Keratinocyte (primary cell): Measurements from ENCODE around the gene RIC3. TPM values are rescaled to one million over a fixed set of nuclear protein-coding genes. Genes with fewer than 3 reads are reported as not detected.

Experiments used
- DNase-seq: peaks from one replicate; pipeline ENCODE4 v3.0.0-alpha.2; 2011; ENCODE audit warnings: low read depth, missing footprints, low spot score
- FAIRE-seq: peaks from 2 replicates; lab custom pipeline; 2011; peaks lifted over from hg19 to GRCh38; lab: Jason Lieb, UNC
- H2AFZ ChIP-seq: 2 replicates; pipeline ENCODE4 v1.6.0; 2012; ENCODE audit warnings: low read length, control low read depth, inconsistent platforms; ENCODE audit not compliant: control insufficient read depth
- H3K27ac ChIP-seq: 2 replicates; pipeline ENCODE4 v1.5.1; 2011; ENCODE audit warnings: low read length; ENCODE audit not compliant: control insufficient read depth, insufficient read depth
- H3K27me3 ChIP-seq: 3 replicates; pipeline ENCODE4 v1.6.0; 2011; ENCODE audit warnings: low read length; ENCODE audit not compliant: control insufficient read depth, insufficient read depth; ENCODE audit errors: extremely low read depth
- H3K36me3 ChIP-seq, 2 experiments: 2 replicates in 1 of 2; 3 replicates in 1 of 2; pipeline ENCODE4 v1.5.1; 2011; ENCODE audit warnings: low read length in 2 of 2, mild to moderate bottlenecking in 1 of 2; ENCODE audit not compliant: control insufficient read depth in 2 of 2, insufficient read depth in 2 of 2; ENCODE audit errors: extremely low read depth in 1 of 2
- H3K4me1 ChIP-seq: 3 replicates; pipeline ENCODE4 v1.5.1; 2011; ENCODE audit warnings: low read length; ENCODE audit not compliant: control insufficient read depth, insufficient read depth; ENCODE audit errors: extremely low read depth
- H3K4me2 ChIP-seq: 3 replicates; pipeline ENCODE4 v1.6.0; 2011; ENCODE audit warnings: low read depth, low read length; ENCODE audit not compliant: control insufficient read depth, insufficient read depth; ENCODE audit errors: extremely low read depth
- H3K4me3 ChIP-seq, 3 experiments: fragments of 200-600 bp in 1 of 3; sonication (generic) in 1 of 3; 2 replicates in 2 of 3; 3 replicates in 1 of 3; pipeline ENCODE4 v1.5.1; 2011 to 2016; ENCODE audit warnings: low read length in 3 of 3, mild to moderate bottlenecking in 3 of 3, control low read depth in 2 of 3, inconsistent platforms in 1 of 3, low read depth in 1 of 3, mixed read lengths in 1 of 3, mixed run types in 1 of 3, moderate library complexity in 1 of 3; ENCODE audit not compliant: control insufficient read depth in 2 of 3, insufficient read depth in 2 of 3; ENCODE audit errors: extremely low read depth in 1 of 3
- H3K79me2 ChIP-seq: 2 replicates; pipeline ENCODE4 v1.6.0; 2012; ENCODE audit warnings: low read length; ENCODE audit not compliant: control insufficient read depth, insufficient read depth
- H3K9ac ChIP-seq: 3 replicates; pipeline ENCODE4 v1.6.0; 2011; ENCODE audit warnings: low read length; ENCODE audit not compliant: control insufficient read depth, insufficient read depth; ENCODE audit errors: extremely low read depth
- H3K9me1 ChIP-seq: 3 replicates; pipeline ENCODE4 v1.6.0; 2011; ENCODE audit warnings: low read length; ENCODE audit not compliant: control insufficient read depth, insufficient read depth; ENCODE audit errors: extremely low read depth
- H3K9me3 ChIP-seq: 2 replicates; pipeline ENCODE4 v1.5.1; 2012; ENCODE audit warnings: low read depth, low read length; ENCODE audit not compliant: control insufficient read depth
- H4K20me1 ChIP-seq: 3 replicates; pipeline ENCODE4 v1.6.0; 2011; ENCODE audit warnings: low read length; ENCODE audit not compliant: control insufficient read depth, insufficient read depth; ENCODE audit errors: extremely low read depth
- EZH2 ChIP-seq: IDR thresholded peaks from one replicate; pipeline ENCODE4 v1.6.1; 2012; ENCODE audit warnings: inconsistent platforms, mild to moderate bottlenecking, low read length, moderate library complexity
- dilution Hi-C: fragments of 300-500 bp; cut with MboI; formaldehyde crosslinking; loops from one replicate; pipeline ENCODE4 v1.7.0; 2020; ENCODE audit warnings: low sequenced_read_pairs; ENCODE audit not compliant: extremely low pct_ligation_motif_present
- polyA plus RNA-seq, 5 experiments: library from polyadenylated mRNA; depleted of rRNA in 3 of 5; stranded (reverse) in 3 of 5; stranded (forward) in 1 of 5; unstranded in 1 of 5; fragments of >200 nt; gene quantifications; 1 replicate in 1 of 5; 2 replicates in 3 of 5; 3 replicates in 1 of 5; pipeline versions ENCODE4 v1.2.1 to v1.2.3, GENCODE V29; 2011 to 2012; ENCODE audit warnings: missing spikeins in 2 of 5, low read depth in 1 of 5, low replicate concordance in 1 of 5
- TF ChIP-seq, protein P1 (sequence below), 3 experiments: IDR thresholded peaks in 1 of 3; conservative IDR thresholded peaks in 1 of 3; optimal IDR thresholded peaks in 1 of 3; 2 replicates in 2 of 3; 3 replicates in 1 of 3; pipeline versions ENCODE3 to v1.5.1; 2011; ENCODE audit warnings: low read length in 3 of 3, mild to moderate bottlenecking in 3 of 3, moderate library complexity in 2 of 3, control low read depth in 1 of 3, inconsistent platforms in 1 of 3; ENCODE audit not compliant: insufficient read depth in 2 of 3; ENCODE audit errors: extremely low read depth in 1 of 3

The RIC3 gene
- polyA plus RNA-seq, 1 donor (not counting 4 experiments of a cell fraction or from before 2014, with no cell fraction given) = 2.5 TPM

DNA sequence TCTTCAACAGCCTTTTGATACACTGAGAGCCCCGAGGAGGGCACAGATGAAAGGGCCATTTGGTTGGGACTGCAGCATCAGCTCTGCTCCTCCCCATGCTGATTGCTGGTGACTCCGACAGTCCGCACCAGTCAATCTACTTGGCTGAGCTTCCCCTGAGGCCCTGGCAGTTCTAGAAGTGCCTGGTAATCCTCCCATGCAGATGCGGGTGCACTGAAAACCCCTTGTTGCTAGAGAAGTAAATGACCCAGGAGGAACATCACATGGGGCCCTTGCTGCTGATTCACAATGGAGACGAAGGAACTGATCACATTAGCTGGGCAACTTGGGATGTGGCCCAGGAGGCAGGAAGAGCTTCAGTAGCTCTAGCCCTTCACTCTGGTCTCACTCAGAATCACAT, 35.2 kb upstream of the RIC3 start:
- Histone ChIP-seq H3K36me3 (no peaks in the 10 kb centered on the region), H4K20me1 (no peaks in the 10 kb centered on the region), H3K27ac (no peak overlapping the region), H3K9me3 (no peaks in the 10 kb centered on the region), H3K4me2 (no peak overlapping the region), H3K9me1 (no peaks in the 10 kb centered on the region), H3K4me1 (no peaks in the 10 kb centered on the region), H3K4me3 (no peak overlapping the region), H2AFZ (no peak overlapping the region), H3K27me3 (peaks cover 4% of the 10 kb centered on the region), H3K79me2 (no peaks in the 10 kb centered on the region), H3K9ac (no peak overlapping the region)
- FAIRE-seq (no peak), DNase-seq (no peak)
- TF ChIP-seq EZH2 = no peak
- TF ChIP-seq, protein P1, sequence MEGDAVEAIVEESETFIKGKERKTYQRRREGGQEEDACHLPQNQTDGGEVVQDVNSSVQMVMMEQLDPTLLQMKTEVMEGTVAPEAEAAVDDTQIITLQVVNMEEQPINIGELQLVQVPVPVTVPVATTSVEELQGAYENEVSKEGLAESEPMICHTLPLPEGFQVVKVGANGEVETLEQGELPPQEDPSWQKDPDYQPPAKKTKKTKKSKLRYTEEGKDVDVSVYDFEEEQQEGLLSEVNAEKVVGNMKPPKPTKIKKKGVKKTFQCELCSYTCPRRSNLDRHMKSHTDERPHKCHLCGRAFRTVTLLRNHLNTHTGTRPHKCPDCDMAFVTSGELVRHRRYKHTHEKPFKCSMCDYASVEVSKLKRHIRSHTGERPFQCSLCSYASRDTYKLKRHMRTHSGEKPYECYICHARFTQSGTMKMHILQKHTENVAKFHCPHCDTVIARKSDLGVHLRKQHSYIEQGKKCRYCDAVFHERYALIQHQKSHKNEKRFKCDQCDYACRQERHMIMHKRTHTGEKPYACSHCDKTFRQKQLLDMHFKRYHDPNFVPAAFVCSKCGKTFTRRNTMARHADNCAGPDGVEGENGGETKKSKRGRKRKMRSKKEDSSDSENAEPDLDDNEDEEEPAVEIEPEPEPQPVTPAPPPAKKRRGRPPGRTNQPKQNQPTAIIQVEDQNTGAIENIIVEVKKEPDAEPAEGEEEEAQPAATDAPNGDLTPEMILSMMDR (optimal IDR thresholded peaks at IDR 0.05 in 1 of 3, IDR thresholded peaks at IDR 0.05 in 1 of 3, conservative IDR thresholded peaks at IDR 0.05 in 1 of 3; ENCODE audit: extremely low read depth in 1 of 3, insufficient read depth in 2 of 3, low read length in 3 of 3) = no peak
- dilution Hi-C loops = loop anchor here (25.0 kb wide), 1 partner anchor 358 kb away; no protein-coding TSS in a partner anchor

DNA sequence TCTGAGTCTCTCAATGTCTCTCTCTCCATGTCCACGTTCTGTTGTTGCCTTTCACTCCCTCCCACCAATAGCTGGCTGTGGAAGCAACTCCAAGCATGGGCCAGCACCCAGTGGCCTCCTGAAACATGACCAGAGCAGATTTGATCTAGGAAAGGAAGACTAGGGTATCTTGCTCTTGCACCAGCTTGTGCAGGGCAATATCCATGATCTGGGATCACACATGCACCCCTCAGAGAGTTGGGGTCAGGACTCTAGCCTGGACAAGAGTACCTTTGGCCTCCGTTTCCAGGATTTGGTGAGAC, 34.5 kb upstream of the RIC3 start:
- H3K4me3 ChIP-seq = no peak overlapping the region
- no peak for TF ChIP-seq EZH2
- TF ChIP-seq, protein P1 (optimal IDR thresholded peaks at IDR 0.05 in 1 of 3, IDR thresholded peaks at IDR 0.05 in 1 of 3, conservative IDR thresholded peaks at IDR 0.05 in 1 of 3; ENCODE audit: extremely low read depth in 1 of 3, insufficient read depth in 2 of 3, low read length in 3 of 3) = no peak
- dilution Hi-C loops = loop anchor here (25.0 kb wide), 1 partner anchor 359 kb away; no protein-coding TSS in a partner anchor
- H3K36me3 ChIP-seq = no peaks in the 10 kb centered on the region
- H3K79me2 ChIP-seq = no peaks in the 10 kb centered on the region
- H3K9me3 ChIP-seq = no peaks in the 10 kb centered on the region
- no peak overlapping the region for H2AFZ ChIP-seq
- H3K9ac ChIP-seq = no peak overlapping the region
- H3K27ac ChIP-seq = no peak overlapping the region
- DNase-seq = no peak
- no peaks in the 10 kb centered on the region for H3K9me1 ChIP-seq
- no peak for FAIRE-seq
- no peak overlapping the region for H3K4me2 ChIP-seq
- H3K4me1 ChIP-seq = no peaks in the 10 kb centered on the region
- no peaks in the 10 kb centered on the region for H4K20me1 ChIP-seq
- H3K27me3 ChIP-seq = peaks cover 4% of the 10 kb centered on the region
